SK-N-SH treated with all-trans-retinoic acid at 6 μM for 48 hours (cell line): ENCODE data around the gene AIMP1.

ENCODE experiments used
- ATAC-seq: fragments of 200-7000 bp; cut with Tn5 transposase; 3 replicates; pipeline ENCODE4 v1.9.1; 2020; ENCODE audit warnings: mild to moderate bottlenecking, moderate library complexity
- ARNTL ChIP-seq: fragments of 450-650 bp; formaldehyde crosslinking; IDR thresholded peaks from 2 replicates; pipeline ENCODE4 v1.5.0; 2020; ENCODE audit warnings: low read depth, mild to moderate bottlenecking, moderate library complexity, borderline replicate concordance
- CREB5 ChIP-seq: fragments of 250-450 bp; sonication (Bioruptor Pico); IDR thresholded peaks from 2 replicates; pipeline ENCODE4 v1.5.1; 2020; ENCODE audit warnings: low read depth, mild to moderate bottlenecking, moderate library complexity
- CSDC2 ChIP-seq: fragments of 250-450 bp; sonication (Bioruptor Pico); IDR thresholded peaks from 2 replicates; pipeline ENCODE4 v1.5.0; 2020; ENCODE audit warnings: mild to moderate bottlenecking, moderate library complexity
- ISL1 ChIP-seq: fragments of 250-450 bp; sonication (Bioruptor Pico); IDR thresholded peaks from 2 replicates; pipeline ENCODE4 v2.1.2; 2022; ENCODE audit warnings: mild to moderate bottlenecking, moderate library complexity
- OSR1 ChIP-seq: fragments of 250-450 bp; sonication (Bioruptor Pico); IDR thresholded peaks from 2 replicates; pipeline ENCODE4 v1.8.0; 2022; ENCODE audit warnings: moderate library complexity, mild to moderate bottlenecking, inconsistent platforms
- RARB ChIP-seq: fragments of 250-450 bp; sonication (Bioruptor Pico); IDR thresholded peaks from 2 replicates; pipeline ENCODE4 v1.8.0; 2021; ENCODE audit warnings: mild to moderate bottlenecking, moderate library complexity
- SNAI2 ChIP-seq: fragments of 250-450 bp; sonication (Bioruptor Pico); IDR thresholded peaks from 2 replicates; pipeline ENCODE4 v1.5.0; 2020; ENCODE audit warnings: mild to moderate bottlenecking, moderate library complexity
- TCF4 ChIP-seq: fragments of 250-450 bp; sonication (Bioruptor Pico); IDR thresholded peaks from 2 replicates; pipeline ENCODE4 v1.8.0; 2021; ENCODE audit warnings: mild to moderate bottlenecking, moderate library complexity, borderline replicate concordance
- TOX ChIP-seq: fragments of 250-450 bp; sonication (Bioruptor Pico); IDR thresholded peaks from 2 replicates; pipeline ENCODE4 v1.8.0; 2021; ENCODE audit warnings: mild to moderate bottlenecking, moderate library complexity, borderline replicate concordance
- TSHZ2 ChIP-seq: fragments of 250-450 bp; sonication (Bioruptor Pico); IDR thresholded peaks from 2 replicates; pipeline ENCODE4 v1.5.0; 2020; ENCODE audit warnings: mild to moderate bottlenecking, moderate library complexity
- ZC3H10 ChIP-seq: fragments of 250-450 bp; sonication (Bioruptor Pico); IDR thresholded peaks from 2 replicates; pipeline ENCODE4 v1.5.1; 2021; ENCODE audit warnings: mild to moderate bottlenecking, moderate library complexity
- ZFP3 ChIP-seq: fragments of 250-450 bp; sonication (Bioruptor Pico); IDR thresholded peaks from 2 replicates; pipeline ENCODE4 v1.5.0; 2020; ENCODE audit warnings: mild to moderate bottlenecking, moderate library complexity
- ZFP30 ChIP-seq: fragments of 450-650 bp; formaldehyde crosslinking; IDR thresholded peaks from 2 replicates; pipeline ENCODE4 v1.5.0; 2022; ENCODE audit warnings: mild to moderate bottlenecking, moderate library complexity
- ZNF565 ChIP-seq: fragments of 450-650 bp; formaldehyde crosslinking; conservative IDR thresholded peaks from 2 replicates; pipeline ENCODE4 v1.5.0; 2020; ENCODE audit warnings: low read depth, mild to moderate bottlenecking, moderate library complexity
- ZNF70 ChIP-seq: fragments of 450-650 bp; formaldehyde crosslinking; IDR thresholded peaks from 2 replicates; pipeline ENCODE4 v1.5.0; 2020; ENCODE audit warnings: mild to moderate bottlenecking, moderate library complexity
- ZNF8 ChIP-seq: fragments of 450-650 bp; formaldehyde crosslinking; IDR thresholded peaks from 2 replicates; pipeline ENCODE4 v1.5.0; 2020; ENCODE audit warnings: mild to moderate bottlenecking, moderate library complexity
- TF ChIP-seq, protein P1 (sequence below): fragments of 250-450 bp; sonication (Bioruptor Pico); IDR thresholded peaks from 2 replicates; pipeline ENCODE4 v1.8.0; 2021; ENCODE audit warnings: low read depth, mild to moderate bottlenecking, moderate library complexity, borderline replicate concordance
- TF ChIP-seq, protein P2 (sequence below): fragments of 250-450 bp; sonication (Bioruptor Pico); IDR thresholded peaks from 2 replicates; pipeline ENCODE4 v1.8.0; 2020; ENCODE audit warnings: mild to moderate bottlenecking, moderate library complexity, borderline replicate concordance

The AIMP1 gene

GRCh38 chr4:106353786-106354185 lies 37.4 kb downstream of the AIMP1 start:
- no peak for ATAC-seq
- TF ChIP-seq ZFP30 (CRISPR knock-in tag), result no peak
- TF ChIP-seq, all 23 proteins: peak for 0

- no peak for TF ChIP-seq SNAI2 (CRISPR knock-in tag)
- TF ChIP-seq CSDC2 (CRISPR knock-in tag), result no peak
- no peak for TF ChIP-seq ZFP30 (CRISPR knock-in tag)
- TF ChIP-seq ZC3H10 (CRISPR knock-in tag), result no peak
- no peak for TF ChIP-seq OSR1 (CRISPR knock-in tag)
- TF ChIP-seq ARNTL (CRISPR knock-in tag), result no peak
- TF ChIP-seq TCF4, result no peak
- TF ChIP-seq ZNF565 (CRISPR knock-in tag), result no peak
- TF ChIP-seq, all 23 proteins: peak for 0
- ATAC-seq, result no peak
These were observed 38.8 kb downstream of the AIMP1 start for GRCh38 chr4:106355193-106355592.

- TF ChIP-seq ZNF565 (CRISPR knock-in tag), result no peak
- peak; percentile 64 for TF ChIP-seq ISL1 (CRISPR knock-in tag)
- TF ChIP-seq, all 23 proteins: peak for 1
These were observed 42.5 kb downstream of the AIMP1 start for GRCh38 chr4:106358899-106359298.

DNA sequence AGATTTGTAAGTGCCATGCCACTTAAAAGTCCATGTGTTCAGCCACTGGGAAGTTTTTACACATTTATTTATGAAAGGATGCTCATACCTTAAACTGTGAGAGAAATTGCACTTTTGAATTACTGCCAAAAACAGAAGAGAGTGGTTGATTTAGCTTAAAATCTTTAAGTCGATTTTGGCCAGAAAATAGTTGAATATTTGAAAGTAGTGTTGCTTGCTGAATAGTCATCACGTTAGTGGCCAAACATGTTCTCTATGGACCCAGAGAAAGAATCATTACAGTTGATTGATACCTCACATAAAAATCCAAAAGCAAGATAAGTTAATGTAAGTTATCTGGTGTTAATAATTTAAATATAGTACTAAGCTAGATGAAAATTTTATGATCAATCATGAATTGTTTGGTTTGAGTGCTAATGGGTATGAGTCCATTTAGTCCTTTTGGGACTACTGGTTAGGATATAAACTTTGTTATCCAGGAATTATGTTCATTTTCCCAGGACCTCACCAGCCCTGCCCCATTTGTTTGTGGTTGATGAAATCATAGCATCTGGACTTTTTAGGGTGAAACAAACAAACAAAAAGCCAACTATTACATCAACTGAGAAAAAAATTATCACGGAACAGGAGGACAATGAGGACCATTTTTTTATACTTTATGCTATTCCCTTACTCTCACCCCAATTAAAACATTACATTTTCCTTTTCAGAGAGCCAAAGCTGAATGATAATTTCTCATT lies 45.9 kb downstream of the AIMP1 start:
- no peak for ATAC-seq
- no peak for TF ChIP-seq ZNF565 (CRISPR knock-in tag)
- no peak for TF ChIP-seq ZFP30 (CRISPR knock-in tag)
- no peak for TF ChIP-seq ZNF70
- no peak for TF ChIP-seq OSR1 (CRISPR knock-in tag)
- TF ChIP-seq TSHZ2 (CRISPR knock-in tag), result no peak
- no peak for TF ChIP-seq ARNTL (CRISPR knock-in tag)
- no peak for TF ChIP-seq TOX
- TF ChIP-seq TCF4, result no peak
- TF ChIP-seq RARB (CRISPR knock-in tag), result no peak
- TF ChIP-seq, protein P1, sequence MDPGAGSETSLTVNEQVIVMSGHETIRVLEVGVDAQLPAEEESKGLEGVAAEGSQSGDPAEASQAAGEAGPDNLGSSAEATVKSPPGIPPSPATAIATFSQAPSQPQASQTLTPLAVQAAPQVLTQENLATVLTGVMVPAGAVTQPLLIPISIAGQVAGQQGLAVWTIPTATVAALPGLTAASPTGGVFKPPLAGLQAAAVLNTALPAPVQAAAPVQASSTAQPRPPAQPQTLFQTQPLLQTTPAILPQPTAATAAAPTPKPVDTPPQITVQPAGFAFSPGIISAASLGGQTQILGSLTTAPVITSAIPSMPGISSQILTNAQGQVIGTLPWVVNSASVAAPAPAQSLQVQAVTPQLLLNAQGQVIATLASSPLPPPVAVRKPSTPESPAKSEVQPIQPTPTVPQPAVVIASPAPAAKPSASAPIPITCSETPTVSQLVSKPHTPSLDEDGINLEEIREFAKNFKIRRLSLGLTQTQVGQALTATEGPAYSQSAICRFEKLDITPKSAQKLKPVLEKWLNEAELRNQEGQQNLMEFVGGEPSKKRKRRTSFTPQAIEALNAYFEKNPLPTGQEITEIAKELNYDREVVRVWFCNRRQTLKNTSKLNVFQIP (CRISPR knock-in tag), result no peak
- TF ChIP-seq, protein P2, sequence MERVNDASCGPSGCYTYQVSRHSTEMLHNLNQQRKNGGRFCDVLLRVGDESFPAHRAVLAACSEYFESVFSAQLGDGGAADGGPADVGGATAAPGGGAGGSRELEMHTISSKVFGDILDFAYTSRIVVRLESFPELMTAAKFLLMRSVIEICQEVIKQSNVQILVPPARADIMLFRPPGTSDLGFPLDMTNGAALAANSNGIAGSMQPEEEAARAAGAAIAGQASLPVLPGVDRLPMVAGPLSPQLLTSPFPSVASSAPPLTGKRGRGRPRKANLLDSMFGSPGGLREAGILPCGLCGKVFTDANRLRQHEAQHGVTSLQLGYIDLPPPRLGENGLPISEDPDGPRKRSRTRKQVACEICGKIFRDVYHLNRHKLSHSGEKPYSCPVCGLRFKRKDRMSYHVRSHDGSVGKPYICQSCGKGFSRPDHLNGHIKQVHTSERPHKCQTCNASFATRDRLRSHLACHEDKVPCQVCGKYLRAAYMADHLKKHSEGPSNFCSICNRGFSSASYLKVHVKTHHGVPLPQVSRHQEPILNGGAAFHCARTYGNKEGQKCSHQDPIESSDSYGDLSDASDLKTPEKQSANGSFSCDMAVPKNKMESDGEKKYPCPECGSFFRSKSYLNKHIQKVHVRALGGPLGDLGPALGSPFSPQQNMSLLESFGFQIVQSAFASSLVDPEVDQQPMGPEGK (CRISPR knock-in tag), result no peak
- no peak for TF ChIP-seq CREB5
- TF ChIP-seq ISL1 (CRISPR knock-in tag), result no peak
- no peak for TF ChIP-seq ZFP3 (CRISPR knock-in tag)
- no peak for TF ChIP-seq ZNF8 (CRISPR knock-in tag)

More at GRCh38 chr4:106358899-106359298, 42.5 kb downstream of the AIMP1 start:
- peak; percentile 59 for ATAC-seq

DNA sequence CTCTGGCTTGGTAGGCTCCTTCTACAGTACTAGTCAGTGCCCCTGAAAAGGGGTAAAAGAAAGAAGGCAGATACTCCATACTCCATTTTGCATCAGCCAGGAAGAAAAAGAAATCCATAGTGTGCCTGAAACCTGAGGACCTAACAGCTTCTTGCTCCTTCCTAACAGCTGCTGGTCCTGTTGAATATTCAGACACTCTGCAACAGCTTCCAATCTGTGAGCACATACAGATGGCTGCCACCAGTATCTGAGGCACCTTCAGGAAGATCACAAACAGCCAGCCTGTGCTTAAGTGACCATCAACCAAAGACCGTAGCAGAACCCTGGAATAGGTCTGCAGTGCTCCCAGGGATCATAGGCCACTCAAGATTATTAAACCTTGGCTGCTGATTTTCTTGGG lies 47.9 kb downstream of the AIMP1 start:
- no peak for TF ChIP-seq RARB (CRISPR knock-in tag)
- no peak for ATAC-seq
